Ramos (cell line): Measurements from ENCODE around the gene PAX7.

Source experiments
- in situ Hi-C: fragments of 300-500 bp; cut with MboI; formaldehyde crosslinking; loops from one replicate; pipeline ENCODE4 v1.14.3; 2022; ENCODE audit warnings: low sequenced_read_pairs; ENCODE audit not compliant: unreplicated experiment

Gene PAX7

GRCh38 chr1:18657506-18658201 lies 27.0 kb downstream of the PAX7 start:
- in situ Hi-C loops, result no loop called here

GRCh38 chr1:18658831-18659230 lies 28.2 kb downstream of the PAX7 start:
- in situ Hi-C loops, result no loop called here

GRCh38 chr1:18661404-18662285 lies 31.0 kb downstream of the PAX7 start:
- in situ Hi-C loops, result no loop called here

GRCh38 chr1:18662286-18662639 lies 31.6 kb downstream of the PAX7 start:
- in situ Hi-C loops, result no loop called here

- in situ Hi-C loops, result no loop called here
Measured at GRCh38 chr1:18666317-18666920, 35.8 kb downstream of the PAX7 start.

GRCh38 chr1:18667333-18667732 lies 36.7 kb downstream of the PAX7 start:
- in situ Hi-C loops, result no loop called here

- in situ Hi-C loops, result no loop called here
Measured at GRCh38 chr1:18668046-18668445, 37.4 kb downstream of the PAX7 start.

GRCh38 chr1:18668750-18669404 lies 38.2 kb downstream of the PAX7 start:
- in situ Hi-C loops, result no loop called here

- in situ Hi-C loops, result no loop called here
Measured at GRCh38 chr1:18670121-18670867, 39.6 kb downstream of the PAX7 start.

GRCh38 chr1:18670868-18671225 lies 40.2 kb downstream of the PAX7 start:
- in situ Hi-C loops, result no loop called here

- in situ Hi-C loops, result no loop called here
Measured at GRCh38 chr1:18673976-18674375, 43.3 kb downstream of the PAX7 start.

- in situ Hi-C loops, result no loop called here
Measured at GRCh38 chr1:18676332-18676781, 45.7 kb downstream of the PAX7 start.

GRCh38 chr1:18681423-18681835 lies 50.8 kb downstream of the PAX7 start:
- in situ Hi-C loops, result no loop called here

GRCh38 chr1:18682375-18682774 lies 51.7 kb downstream of the PAX7 start:
- in situ Hi-C loops, result no loop called here

- in situ Hi-C loops, result no loop called here
Measured at GRCh38 chr1:18684303-18684702, 53.7 kb downstream of the PAX7 start.

- in situ Hi-C loops, result no loop called here
Measured at GRCh38 chr1:18686540-18686939, 55.9 kb downstream of the PAX7 start.

- in situ Hi-C loops, result no loop called here
Measured at GRCh38 chr1:18687273-18687672, 56.6 kb downstream of the PAX7 start.

GRCh38 chr1:18691648-18692047 lies 61.0 kb downstream of the PAX7 start:
- in situ Hi-C loops, result no loop called here

GRCh38 chr1:18693256-18694098 lies 62.8 kb downstream of the PAX7 start:
- in situ Hi-C loops, result no loop called here
